H1 (cell line): ENCODE results near the gene HORMAD2. TPM values are rescaled to one million over a fixed set of nuclear protein-coding genes. Genes with fewer than 3 reads are reported as not detected.

ENCODE experiments used
- CHD2 ChIP-seq: IDR thresholded peaks from 2 replicates; pipeline ENCODE4 v1.6.1; 2012; ENCODE audit warnings: low read length, improper control_type of control experiment
- polyA plus RNA-seq, 7 experiments: library from polyadenylated mRNA; depleted of rRNA in 3 of 7; stranded (reverse) in 5 of 7; unstranded in 2 of 7; fragments of >200 nt in 5 of 7; fragments of 200-250 nt in 2 of 7; gene quantifications; 1 replicate in 5 of 7; 2 replicates in 1 of 7; 4 replicates in 1 of 7; pipeline versions ENCODE4 v1.2.1 to v1.2.3, GENCODE V29; 2011 to 2013; ENCODE audit warnings: missing spikeins in 2 of 7, mixed read lengths in 2 of 7
- total RNA-seq: library from RNA; stranded (reverse); fragmentation: NEBNext Ultra II Directional; extraction: Animal tissue kit (Norgen Biotek cat#: 25700); gene quantifications from 2 replicates; pipeline ENCODE4 v1.2.1, GENCODE V29; 2021

The HORMAD2 gene
- total and polyA plus RNA-seq, 2 of the 8 experiments (the other 6 are each of a cell fraction or from before 2014, with no cell fraction given) = 0.03 TPM; not detected in 1

GRCh38 chr22:30221121-30221992 is 141.1 kb downstream of the HORMAD2 start (continued):
- TF ChIP-seq CHD2 = no peak
